Transverse colon (tissue), 3 donors: ENCODE data around the gene CST7.

Experiments used
- CTCF ChIP-seq, 5 experiments: fragments of 200-600 bp in 3 of 5; fragments of 450-650 bp in 2 of 5; sonication (generic) in 3 of 5; IDR thresholded peaks; 1 replicate in 2 of 5; 2 replicates in 3 of 5; pipeline ENCODE4 v1.5.1; 2016 to 2017; ENCODE audit warnings: antibody characterized with exemption in 5 of 5, inconsistent platforms in 3 of 5, mild to moderate bottlenecking in 2 of 5, moderate library complexity in 1 of 5
- EP300 ChIP-seq: sonication (generic); formaldehyde crosslinking; IDR thresholded peaks from one replicate; pipeline ENCODE4 v1.6.1; 2017; ENCODE audit warnings: antibody characterized with exemption, low read depth
- POLR2A ChIP-seq: fragments of 450-650 bp; IDR thresholded peaks from one replicate; pipeline ENCODE4 v1.6.1; 2016; ENCODE audit warnings: antibody characterized with exemption, mild to moderate bottlenecking, moderate library complexity

DNA sequence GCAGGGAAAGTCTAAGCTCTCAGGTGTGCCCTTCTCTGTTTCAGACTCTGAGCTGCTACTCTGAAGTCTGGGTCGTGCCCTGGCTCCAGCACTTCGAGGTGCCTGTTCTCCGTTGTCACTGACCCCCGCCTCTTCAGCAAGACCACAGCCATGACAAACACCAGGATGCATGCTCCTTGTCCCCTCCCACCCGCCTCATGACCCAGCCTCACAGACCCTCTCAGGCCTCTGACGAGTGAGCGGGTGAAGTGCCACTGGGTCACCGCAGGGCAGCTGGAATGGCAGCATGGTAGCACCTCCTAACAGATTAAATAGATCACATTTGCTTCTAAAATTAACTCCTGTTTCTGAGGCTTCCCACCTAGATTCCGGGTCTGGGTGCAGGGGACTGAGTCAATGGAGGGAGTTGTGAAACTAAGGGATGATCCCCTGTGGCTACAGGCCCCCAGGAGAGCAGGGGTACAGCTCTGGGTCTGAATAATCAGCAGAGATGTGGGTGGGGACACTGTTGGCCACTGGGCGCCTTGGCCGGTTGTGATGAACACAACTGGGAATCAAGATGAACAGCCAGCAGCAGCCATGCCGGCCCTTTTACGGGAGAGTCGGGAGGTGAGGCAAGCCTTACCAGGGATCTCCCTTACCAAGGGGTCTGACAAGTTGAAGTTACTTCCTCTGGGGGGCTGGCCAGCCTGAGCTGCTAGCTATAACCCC lies 10.7 kb downstream of the CST7 start:
- TF ChIP-seq EP300 (no peak), POLR2A (no peak), CTCF (IDR thresholded peaks at IDR 0.05) (no peak)
